ENCODE data around the gene PHTF1.

- no peak for TF ChIP-seq GATA2 (IDR thresholded peaks at IDR 0.05; ENCODE audit: low read depth, low read length)
- TF ChIP-seq GATA3 (IDR thresholded peaks at IDR 0.05; ENCODE audit: low read depth, low read length): no peak
Measured at GRCh38 chr1:113742515-113742914, 16.8 kb downstream of the PHTF1 start.
